ENCODE data around the gene DNAAF1. TPM values are rescaled to one million over a fixed set of nuclear protein-coding genes. Genes with fewer than 3 reads are reported as not detected.
A peak's percentile ranks its signal among the peaks of the same experiment; 100 is the strongest.

The DNAAF1 gene
- polyA plus RNA-seq, 2 of the 4 experiments (the other 2 are of a cell fraction): 0.13 to 0.14 TPM

DNA sequence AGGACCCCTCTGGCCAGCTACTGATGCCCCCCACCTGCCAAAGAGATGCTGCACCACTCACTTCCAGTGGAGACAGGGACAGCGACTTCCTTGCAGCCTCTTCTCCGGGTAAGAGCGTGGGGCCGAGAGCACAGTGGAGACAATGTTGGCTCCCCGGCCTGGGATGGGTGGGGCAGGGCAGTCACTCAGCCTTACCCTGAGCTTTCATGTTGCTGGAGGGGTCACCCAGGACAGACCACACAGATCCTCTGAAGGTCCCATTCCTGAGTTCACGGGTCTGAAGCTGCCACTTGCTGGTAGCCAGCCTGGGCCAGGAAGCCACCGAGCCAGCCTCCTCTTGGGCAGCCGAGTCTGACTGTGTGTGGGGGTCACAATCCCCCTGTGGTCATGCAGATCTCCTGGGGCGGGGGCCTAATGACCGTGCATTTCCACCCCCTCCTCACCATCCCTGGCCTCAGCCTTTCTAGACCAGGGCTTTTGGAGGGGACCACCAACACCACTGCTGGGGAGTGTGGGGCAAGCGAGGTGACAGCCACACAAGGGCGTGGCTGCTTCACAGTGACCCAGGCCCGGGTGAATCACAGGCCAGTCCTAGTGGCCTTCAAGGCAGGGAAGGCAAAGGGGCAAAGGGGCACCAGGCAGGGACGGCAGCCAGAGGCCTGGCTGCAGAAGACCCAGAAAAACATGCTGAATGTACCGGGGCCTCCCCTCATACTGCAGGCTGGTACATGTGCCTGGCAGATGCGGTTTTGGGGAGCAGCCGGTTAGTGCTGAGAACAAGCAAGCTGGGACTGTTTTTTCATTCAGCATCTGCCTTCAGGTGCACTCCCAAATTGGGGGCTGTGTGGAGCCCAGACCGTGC is 31.3 kb downstream of the DNAAF1 start:
- no peaks in the 10 kb centered on the region for H3K9me3 ChIP-seq

DNA sequence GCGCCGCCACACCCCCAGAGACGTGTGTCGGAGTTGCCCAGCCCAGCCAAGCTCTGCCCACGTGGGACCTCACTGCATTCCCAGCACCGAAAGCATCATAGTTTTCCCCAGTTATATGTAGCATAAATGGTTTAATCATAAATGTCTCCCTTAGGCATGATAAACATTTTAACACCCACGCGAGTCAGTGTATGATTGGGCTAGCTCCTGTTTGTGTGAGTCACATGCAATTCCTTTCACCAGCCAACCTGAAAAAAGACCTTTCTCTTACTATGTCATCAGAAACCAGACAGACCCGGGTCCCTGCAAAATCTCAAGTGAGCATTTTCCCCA is 32.6 kb downstream of the DNAAF1 start:
- FAIRE-seq (no peak), ATAC-seq (no peak)
- H3K4me2 ChIP-seq: peak overlapping the region; percentile 63

More for the DNA sequence above, 31.3 kb downstream of the DNAAF1 start:
- Histone ChIP-seq H3K4me2 (peak overlapping the region; percentile 63), H3K4me3 (no peak overlapping the region), H3K27ac (peak overlapping the region; percentile 54 to 72), H3K4me1 (peaks cover 29% of the 10 kb centered on the region)
- WGBS (ENCODE audit: missing lambda C conversion rate): 77% methylated on average over 15 of the region's 18 CpGs
- peak; percentile 12 to 16; a peak in 4 of 6 replicates for ATAC-seq
- FAIRE-seq: no peak
- ChIA-PET POLR2A (interaction anchor here (0.8 kb wide), 1 partner anchor 60 kb away, joined by 3 read pairs; the partner anchor contains the start of gene MBTPS1), CTCF (interaction anchor here (0.8 to 11.7 kb wide), 19 partner anchors 7 to 307 kb away, joined by 3 to 92 read pairs (median 4); partner anchors contain the start of genes MBTPS1 and TAF1C)
- DNase-seq (ENCODE audit: low read depth in 1 of 2, low spot score in 1 of 2): no peak
- no peak for TF ChIP-seq NFE2L2 (conservative IDR thresholded peaks at IDR 0.05; ENCODE audit: low read length)
- no peak for TF ChIP-seq HMGXB4 (CRISPR knock-in tag; IDR thresholded peaks at IDR 0.05; ENCODE audit: borderline replicate concordance)
- no peak for TF ChIP-seq ZNF302 (CRISPR knock-in tag; IDR thresholded peaks at IDR 0.05)
- no peak for TF ChIP-seq ESRRA (IDR thresholded peaks at IDR 0.05; ENCODE audit: borderline replicate concordance, low read length)
- no peak for TF ChIP-seq CBX8 (IDR thresholded peaks at IDR 0.05)
- TF ChIP-seq FOSB (CRISPR knock-in tag; IDR thresholded peaks at IDR 0.05): no peak
- TF ChIP-seq, protein P1, sequence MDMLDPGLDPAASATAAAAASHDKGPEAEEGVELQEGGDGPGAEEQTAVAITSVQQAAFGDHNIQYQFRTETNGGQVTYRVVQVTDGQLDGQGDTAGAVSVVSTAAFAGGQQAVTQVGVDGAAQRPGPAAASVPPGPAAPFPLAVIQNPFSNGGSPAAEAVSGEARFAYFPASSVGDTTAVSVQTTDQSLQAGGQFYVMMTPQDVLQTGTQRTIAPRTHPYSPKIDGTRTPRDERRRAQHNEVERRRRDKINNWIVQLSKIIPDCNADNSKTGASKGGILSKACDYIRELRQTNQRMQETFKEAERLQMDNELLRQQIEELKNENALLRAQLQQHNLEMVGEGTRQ (IDR thresholded peaks at IDR 0.05): no peak
- no peak for TF ChIP-seq ATOH8 (CRISPR knock-in tag; IDR thresholded peaks at IDR 0.05; ENCODE audit: low read depth)
- no peak for TF ChIP-seq HEYL (CRISPR knock-in tag; IDR thresholded peaks at IDR 0.05)
- no peak for TF ChIP-seq PHF8 (IDR thresholded peaks at IDR 0.05; ENCODE audit: borderline replicate concordance, low read depth)
- no peak for TF ChIP-seq JUNB (IDR thresholded peaks at IDR 0.05)
- no peak for TF ChIP-seq ZC3H11A (IDR thresholded peaks at IDR 0.05)
- TF ChIP-seq RCOR1 (IDR thresholded peaks at IDR 0.05; ENCODE audit: low read depth, low read length): no peak
- TF ChIP-seq ZFP36 (IDR thresholded peaks at IDR 0.05; ENCODE audit: borderline replicate concordance, partially characterized antibody): no peak
- TF ChIP-seq HDAC2 (IDR thresholded peaks at IDR 0.05): no peak
- TF ChIP-seq RAD21 (conservative IDR thresholded peaks at IDR 0.05 in 1 of 2, IDR thresholded peaks at IDR 0.05 in 1 of 2): no peak
- no peak for TF ChIP-seq EHMT2 (IDR thresholded peaks at IDR 0.05; ENCODE audit: low read depth)
- TF ChIP-seq NR3C1 (IDR thresholded peaks at IDR 0.05): no peak
- no peak for TF ChIP-seq CHD4 (IDR thresholded peaks at IDR 0.05; ENCODE audit: borderline replicate concordance)

More for the DNA sequence above, 32.6 kb downstream of the DNAAF1 start:
- H3K4me1 ChIP-seq: peaks cover 29% of the 10 kb centered on the region
- peak overlapping the region; percentile 48 to 72; a peak in 4 of 6 replicates for H3K27ac ChIP-seq
- H3K9me3 ChIP-seq: no peaks in the 10 kb centered on the region
- ChIA-PET CTCF (interaction anchor here (0.9 to 11.7 kb wide), 8 partner anchors 10 to 306 kb away, joined by 3 to 92 read pairs (median 10); partner anchors contain the start of gene TAF1C), POLR2A (interaction anchor here (1.1 kb wide), 1 partner anchor 9 kb away, joined by 4 read pairs; the partner anchor contains the start of gene TAF1C)
- WGBS (ENCODE audit: missing lambda C conversion rate): 69% methylated on average over 9 of the region's 9 CpGs
- TF ChIP-seq RFX5 (IDR thresholded peaks at IDR 0.05) (no peak), JUNB (IDR thresholded peaks at IDR 0.05) (no peak), ZFP36 (IDR thresholded peaks at IDR 0.05; ENCODE audit: borderline replicate concordance, partially characterized antibody) (no peak), MYC (IDR thresholded peaks at IDR 0.05; ENCODE audit: borderline replicate concordance, low read length) (no peak), EP300 (IDR thresholded peaks at IDR 0.05) (no peak), NFE2L2 (conservative IDR thresholded peaks at IDR 0.05; ENCODE audit: low read length) (no peak), SREBF2 (IDR thresholded peaks at IDR 0.05) (no peak), NPAS2 (CRISPR knock-in tag; IDR thresholded peaks at IDR 0.05; ENCODE audit: borderline replicate concordance) (no peak), HEYL (CRISPR knock-in tag; IDR thresholded peaks at IDR 0.05) (no peak), RNF2 (IDR thresholded peaks at IDR 0.05; ENCODE audit: borderline replicate concordance, low read depth) (no peak), KDM5A (IDR thresholded peaks at IDR 0.05) (no peak), BHLHE40 (IDR thresholded peaks at IDR 0.05; ENCODE audit: low read depth, low read length) (no peak)
- TF ChIP-seq, protein P2, sequence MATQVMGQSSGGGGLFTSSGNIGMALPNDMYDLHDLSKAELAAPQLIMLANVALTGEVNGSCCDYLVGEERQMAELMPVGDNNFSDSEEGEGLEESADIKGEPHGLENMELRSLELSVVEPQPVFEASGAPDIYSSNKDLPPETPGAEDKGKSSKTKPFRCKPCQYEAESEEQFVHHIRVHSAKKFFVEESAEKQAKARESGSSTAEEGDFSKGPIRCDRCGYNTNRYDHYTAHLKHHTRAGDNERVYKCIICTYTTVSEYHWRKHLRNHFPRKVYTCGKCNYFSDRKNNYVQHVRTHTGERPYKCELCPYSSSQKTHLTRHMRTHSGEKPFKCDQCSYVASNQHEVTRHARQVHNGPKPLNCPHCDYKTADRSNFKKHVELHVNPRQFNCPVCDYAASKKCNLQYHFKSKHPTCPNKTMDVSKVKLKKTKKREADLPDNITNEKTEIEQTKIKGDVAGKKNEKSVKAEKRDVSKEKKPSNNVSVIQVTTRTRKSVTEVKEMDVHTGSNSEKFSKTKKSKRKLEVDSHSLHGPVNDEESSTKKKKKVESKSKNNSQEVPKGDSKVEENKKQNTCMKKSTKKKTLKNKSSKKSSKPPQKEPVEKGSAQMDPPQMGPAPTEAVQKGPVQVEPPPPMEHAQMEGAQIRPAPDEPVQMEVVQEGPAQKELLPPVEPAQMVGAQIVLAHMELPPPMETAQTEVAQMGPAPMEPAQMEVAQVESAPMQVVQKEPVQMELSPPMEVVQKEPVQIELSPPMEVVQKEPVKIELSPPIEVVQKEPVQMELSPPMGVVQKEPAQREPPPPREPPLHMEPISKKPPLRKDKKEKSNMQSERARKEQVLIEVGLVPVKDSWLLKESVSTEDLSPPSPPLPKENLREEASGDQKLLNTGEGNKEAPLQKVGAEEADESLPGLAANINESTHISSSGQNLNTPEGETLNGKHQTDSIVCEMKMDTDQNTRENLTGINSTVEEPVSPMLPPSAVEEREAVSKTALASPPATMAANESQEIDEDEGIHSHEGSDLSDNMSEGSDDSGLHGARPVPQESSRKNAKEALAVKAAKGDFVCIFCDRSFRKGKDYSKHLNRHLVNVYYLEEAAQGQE (IDR thresholded peaks at IDR 0.05): no peak
- TF ChIP-seq, protein P1 (IDR thresholded peaks at IDR 0.05): no peak
- no peak overlapping the region for H3K4me3 ChIP-seq
- DNase-seq (ENCODE audit: low read depth in 1 of 2, low spot score in 1 of 2): no peak

Measured in A549 (cell line).